ENCODE data around the gene FKRP.

The FKRP gene

DNA sequence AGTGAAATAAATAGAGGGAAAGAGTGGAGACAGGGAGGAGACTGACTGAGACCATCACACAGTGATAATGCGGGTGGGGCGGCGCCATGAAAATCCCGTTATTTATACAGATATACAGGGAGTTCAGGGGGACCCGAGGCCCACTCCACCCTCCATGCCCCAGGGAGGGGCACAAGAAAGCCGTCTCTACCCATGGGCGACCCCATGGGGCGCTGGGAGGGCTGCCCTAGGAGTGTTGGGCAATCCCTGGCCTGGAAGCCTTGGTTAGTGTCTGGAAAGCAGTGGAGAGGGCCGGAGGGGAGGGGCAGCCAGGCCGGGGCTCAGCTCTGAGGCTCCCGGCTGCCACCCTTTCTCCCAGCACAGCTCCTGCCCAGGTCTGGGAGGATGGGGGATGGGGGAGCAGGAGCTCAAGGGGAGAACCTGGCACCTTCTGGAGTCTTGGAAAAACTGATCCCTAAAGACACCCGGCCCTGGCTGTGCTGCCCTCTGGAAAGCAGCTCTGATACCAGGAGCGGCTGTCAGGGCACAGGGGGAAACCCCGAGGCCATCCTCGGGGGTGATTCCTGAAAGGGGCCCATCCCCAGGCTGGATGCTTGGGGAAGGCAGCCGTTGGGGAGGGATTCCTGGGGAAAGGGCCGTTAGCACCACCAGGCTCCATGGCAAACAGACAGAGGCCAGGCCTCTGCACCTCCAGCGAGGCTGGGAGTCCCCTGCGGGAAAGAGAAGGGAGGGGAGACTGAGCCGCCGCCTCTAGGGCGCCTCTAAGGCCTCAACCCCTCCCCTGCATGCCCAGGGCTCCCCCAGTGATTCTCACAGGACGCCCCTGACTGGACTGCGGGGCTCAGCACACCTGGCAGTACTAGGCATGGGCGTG, 26.0 kb upstream of the FKRP start:
- no peak for DNase-seq (ENCODE audit: low spot score)

DNA sequence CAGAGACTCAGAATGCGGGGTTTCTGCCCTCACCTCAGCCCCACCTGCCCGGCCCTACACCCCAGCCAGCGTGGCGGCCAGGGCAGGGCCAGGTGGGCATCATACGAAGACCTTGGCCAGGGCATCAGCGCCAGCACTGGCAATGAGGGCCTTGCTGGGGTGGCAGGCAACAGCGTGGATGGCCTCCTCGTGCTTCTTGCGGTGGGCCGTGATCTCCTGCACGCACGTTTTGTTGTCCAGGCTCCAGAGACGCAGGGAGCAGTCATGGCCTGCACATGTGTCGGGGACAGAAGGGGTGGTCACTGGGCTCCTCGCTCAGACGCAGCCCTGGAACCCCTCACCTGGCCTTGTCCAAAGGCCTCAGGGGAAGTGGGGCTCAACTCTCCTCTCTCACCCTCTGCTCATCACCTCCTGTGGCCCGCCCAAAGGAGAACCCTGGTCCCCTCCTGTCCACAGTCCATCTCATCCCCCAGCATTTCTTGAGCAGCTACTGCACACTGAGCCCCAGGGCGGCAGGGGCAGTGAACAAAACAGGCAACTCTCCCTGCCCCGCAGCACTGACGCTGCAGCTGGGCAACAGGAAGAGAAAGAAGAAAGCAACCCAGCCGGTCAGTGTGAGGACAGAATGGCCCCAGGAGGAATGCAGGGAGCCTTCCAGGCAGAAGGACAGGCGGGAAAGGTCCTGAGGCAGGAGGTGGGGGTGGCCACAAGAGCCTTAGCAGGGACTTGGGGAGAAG, 25.2 kb upstream of the FKRP start:
- DNase-seq (ENCODE audit: low spot score) = no peak

- peak; percentile 83 for DNase-seq (ENCODE audit: low spot score)
Measured at GRCh38 chr19:46721269-46722003, 24.4 kb upstream of the FKRP start.

GRCh38 chr19:46722004-46722380, 23.9 kb upstream of the FKRP start:
- DNase-seq (ENCODE audit: low spot score) = no peak

GRCh38 chr19:46722421-46723022, 23.3 kb upstream of the FKRP start:
- no peak for DNase-seq (ENCODE audit: low spot score)

DNA sequence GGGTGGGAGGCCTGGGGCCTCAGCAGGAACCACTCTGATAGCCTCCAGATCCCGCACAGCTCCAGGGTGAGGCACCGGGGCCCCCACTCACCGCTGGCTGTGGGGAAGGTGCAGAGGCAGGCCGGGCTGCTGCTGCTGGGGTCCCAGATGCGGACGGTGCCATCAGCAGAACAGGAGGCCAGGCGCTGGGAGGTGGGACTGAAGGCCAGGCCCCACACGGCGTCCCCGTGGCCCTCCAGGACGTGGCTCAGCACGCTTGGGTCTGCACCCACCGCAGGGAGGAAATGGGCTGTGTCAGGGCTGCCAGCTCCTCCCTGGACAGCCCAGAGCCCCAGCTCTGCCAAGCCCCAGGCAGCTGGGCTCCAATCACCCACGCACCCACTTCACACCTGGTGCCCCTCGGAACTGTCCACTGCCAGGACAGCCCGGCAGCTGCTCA, 22.8 kb upstream of the FKRP start:
- DNase-seq (ENCODE audit: low spot score) = no peak

DNA sequence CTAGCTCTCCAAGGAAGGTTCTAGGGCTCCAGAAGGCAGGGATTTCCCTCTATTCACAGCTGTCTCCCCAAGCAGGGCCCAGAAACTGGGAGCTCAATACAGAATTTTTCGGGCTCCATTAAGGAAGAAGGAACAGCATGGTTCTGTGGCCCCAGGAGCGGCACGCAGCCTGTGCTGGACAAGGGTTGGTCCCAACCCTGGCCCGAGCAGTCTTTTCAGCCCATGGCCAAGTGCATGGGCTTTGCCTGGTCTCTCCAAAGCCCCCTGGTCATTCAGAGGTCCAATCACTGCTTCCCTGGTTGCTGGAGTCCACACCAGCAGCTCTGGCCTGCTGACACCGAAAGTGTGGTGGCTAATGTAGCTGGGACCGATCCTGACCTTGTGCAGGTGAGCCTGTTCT, 22.4 kb upstream of the FKRP start:
- DNase-seq (ENCODE audit: low spot score) = no peak

DNA sequence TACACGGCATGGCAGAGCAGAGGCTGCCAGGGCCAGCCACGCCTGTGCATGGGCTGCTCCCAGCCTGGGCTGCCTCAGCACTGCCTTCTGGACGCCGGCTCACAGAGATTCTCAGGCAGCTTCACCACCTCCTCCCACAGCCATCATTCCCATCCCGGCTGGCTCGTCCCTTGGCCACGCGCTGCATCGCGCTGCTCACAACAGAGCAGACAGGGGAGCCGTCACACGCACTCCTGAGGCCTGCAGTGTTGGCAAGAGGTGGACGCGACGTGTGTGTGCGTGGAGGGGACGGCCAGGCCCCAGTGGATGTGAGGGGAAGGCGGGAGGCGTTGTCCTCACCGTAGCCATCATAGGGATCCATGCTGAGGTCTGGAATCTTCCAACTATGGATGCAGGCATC, 21.4 kb upstream of the FKRP start:
- DNase-seq (ENCODE audit: low spot score) = no peak

GRCh38 chr19:46725036-46725820, 20.6 kb upstream of the FKRP start:
- no peak for DNase-seq (ENCODE audit: low spot score)

DNA sequence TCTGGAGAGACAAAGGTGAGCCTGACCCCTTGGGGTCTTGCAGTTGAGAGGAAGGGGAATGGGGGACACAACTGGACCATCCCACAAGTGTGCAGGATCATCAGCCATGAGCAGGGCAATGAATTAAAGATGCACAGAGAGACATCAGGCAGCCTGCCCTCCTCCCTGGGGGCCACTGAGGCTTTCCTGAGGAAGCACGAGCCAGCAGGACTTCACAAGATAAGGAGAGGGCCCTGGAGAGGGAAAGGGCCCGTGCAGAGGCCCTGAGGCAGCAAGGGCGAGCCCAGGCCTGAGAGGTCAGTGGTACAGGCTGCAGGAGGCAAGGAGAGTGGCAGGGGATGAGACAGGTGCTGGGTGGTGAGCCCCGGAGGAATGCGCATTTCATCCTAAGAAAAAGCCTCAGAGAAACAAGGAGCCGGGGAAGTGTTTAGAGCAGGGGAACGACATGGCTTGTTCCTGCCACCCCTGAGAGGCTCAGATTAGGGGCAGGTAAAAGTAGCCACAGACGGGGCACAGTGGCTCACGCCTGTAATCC, 19.9 kb upstream of the FKRP start:
- no peak for DNase-seq (ENCODE audit: low spot score)

GRCh38 chr19:46726551-46726950, 19.3 kb upstream of the FKRP start:
- DNase-seq (ENCODE audit: low spot score) = no peak

- DNase-seq (ENCODE audit: low spot score) = no peak
Measured at GRCh38 chr19:46726971-46727501, 18.8 kb upstream of the FKRP start.

GRCh38 chr19:46727757-46728156, 18.1 kb upstream of the FKRP start:
- no peak for DNase-seq (ENCODE audit: low spot score)

GRCh38 chr19:46728208-46728607, 17.6 kb upstream of the FKRP start:
- DNase-seq (ENCODE audit: low spot score) = no peak

DNA sequence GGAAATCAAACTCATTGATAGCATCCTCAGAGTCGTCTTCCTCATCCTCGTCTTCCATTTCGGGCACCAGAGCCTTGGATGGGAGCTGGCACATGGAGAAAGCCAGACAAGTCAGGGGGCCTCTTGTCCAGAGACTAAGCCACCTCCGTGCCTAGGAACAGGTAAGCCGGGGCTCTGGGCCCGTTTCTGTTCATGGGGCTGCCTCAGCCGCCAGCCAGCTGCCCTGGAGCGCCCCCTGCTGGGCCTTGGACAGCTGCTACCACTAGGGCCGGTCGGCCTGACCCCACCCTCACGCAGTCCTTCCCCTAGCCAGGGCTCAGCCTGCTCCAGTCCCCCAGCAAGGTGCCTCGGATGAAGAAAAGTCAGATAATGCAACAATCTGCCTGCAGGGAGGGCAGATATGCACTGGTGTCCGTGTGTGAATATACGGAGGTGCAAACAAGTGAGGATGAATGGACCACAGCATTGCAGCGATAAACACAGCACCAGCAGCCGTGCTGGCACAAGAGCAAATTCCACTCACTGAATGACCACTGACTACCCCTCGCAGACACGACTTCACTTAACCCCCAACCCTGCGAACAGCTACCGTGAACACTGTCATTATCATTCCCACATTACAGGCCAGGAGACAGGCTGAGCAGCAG, 17.0 kb upstream of the FKRP start:
- peak; percentile 98 for DNase-seq (ENCODE audit: low spot score)

GRCh38 chr19:46729696-46730095, 16.2 kb upstream of the FKRP start:
- DNase-seq (ENCODE audit: low spot score) = no peak

DNA sequence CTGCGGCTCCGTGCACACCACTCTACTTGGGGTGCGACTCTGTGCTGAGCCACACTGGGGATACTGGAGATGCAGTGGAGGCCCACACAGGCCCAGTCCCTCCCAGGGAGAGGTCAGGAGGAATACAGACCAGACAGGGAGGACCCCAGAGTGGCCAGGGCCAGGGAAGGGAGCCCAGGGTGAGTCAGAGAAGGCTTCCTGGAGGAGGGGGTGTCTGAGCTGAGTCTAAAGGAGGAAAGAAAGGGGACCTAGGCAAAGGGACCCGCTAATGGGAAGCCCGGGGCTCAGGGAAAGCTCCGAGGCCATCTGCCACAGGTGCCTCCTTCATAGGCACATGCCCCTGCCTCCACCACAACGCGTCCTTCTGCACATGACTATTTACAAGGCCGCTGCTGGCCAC, 15.7 kb upstream of the FKRP start:
- no peak for DNase-seq (ENCODE audit: low spot score)

DNA sequence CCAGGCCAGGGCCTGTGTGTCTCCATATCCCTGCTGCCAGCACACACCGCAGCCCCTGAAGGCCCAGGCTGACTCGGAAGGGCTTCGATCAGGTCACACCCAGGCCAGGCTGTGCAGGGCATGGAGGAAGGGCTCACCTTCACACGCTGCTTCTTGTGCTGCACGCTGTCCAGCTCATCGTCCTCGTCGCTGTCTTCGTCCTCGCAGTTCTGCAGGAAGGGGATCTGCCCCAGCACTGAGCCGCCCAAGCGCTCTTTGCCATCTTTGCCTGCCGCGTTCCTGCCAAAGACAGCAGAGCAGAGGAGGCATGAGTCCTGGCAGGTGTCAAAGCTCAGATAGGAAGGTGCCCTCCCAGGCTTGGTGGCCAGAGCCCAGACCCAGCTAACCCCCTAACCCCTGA, 15.3 kb upstream of the FKRP start:
- no peak for DNase-seq (ENCODE audit: low spot score)

DNA sequence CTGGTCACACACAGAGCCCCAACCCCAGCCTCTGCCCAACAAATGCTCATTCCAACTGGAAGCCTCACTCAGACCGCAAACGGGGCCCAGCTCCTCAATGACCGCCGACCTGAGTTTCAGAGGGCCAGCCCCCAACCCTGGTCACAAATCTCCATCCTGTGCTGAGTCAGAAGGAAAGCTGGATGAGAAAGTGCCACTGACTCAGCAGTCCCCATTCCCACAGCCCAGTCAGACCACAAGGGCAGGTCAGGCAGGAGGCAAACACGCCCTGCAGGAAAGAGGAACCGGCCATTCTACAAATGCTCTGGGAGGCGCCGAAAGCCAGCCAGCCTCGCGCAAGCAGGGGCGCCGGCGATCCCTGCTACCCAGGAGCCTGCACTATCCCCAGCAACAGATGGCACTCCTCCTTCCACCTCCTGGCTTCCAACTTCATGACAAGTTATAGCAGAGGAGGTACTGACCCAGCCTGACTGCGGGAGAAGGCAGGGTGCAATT, 14.8 kb upstream of the FKRP start:
- no peak for DNase-seq (ENCODE audit: low spot score)

DNA sequence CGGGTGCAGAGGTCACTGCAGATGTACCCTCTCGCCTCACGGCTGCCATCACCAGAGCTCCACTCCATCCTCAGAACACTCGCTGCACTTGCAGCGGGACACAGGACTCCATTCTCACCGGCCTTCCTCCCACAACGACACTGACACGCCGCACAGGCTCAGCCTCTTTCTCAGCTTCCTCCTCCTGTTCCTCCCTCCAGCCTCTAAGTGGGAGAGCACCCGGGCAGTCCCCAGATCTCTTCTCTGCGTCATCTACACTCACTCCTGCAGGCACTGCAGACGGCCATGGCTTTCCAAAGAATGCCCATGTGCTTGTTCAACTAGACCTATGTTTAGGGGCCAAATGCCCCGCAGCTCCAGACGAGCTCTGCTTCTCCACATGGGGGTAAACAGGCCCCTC, 14.3 kb upstream of the FKRP start:
- no peak for DNase-seq (ENCODE audit: low spot score)

Measured in iPS-NIHi11 (cell line).